Liver (tissue), 3 donors: ENCODE data around the gene ZSWIM1.

Source experiments
- EGR1 ChIP-seq, 2 donors: IDR thresholded peaks; 2 replicates each; pipeline ENCODE4 v1.6.1; 2016 to 2018; ENCODE audit warnings: antibody characterized with exemption in 2 of 2, low read depth in 2 of 2
- GABPA ChIP-seq, 2 donors: IDR thresholded peaks in 1 of 2; conservative IDR thresholded peaks in 1 of 2; 2 replicates each; pipeline ENCODE4 v1.6.1; 2016; ENCODE audit warnings: antibody characterized with exemption in 2 of 2, mild to moderate bottlenecking in 1 of 2, moderate library complexity in 1 of 2
- RAD21 ChIP-seq, 2 donors: IDR thresholded peaks; 2 replicates each; pipeline ENCODE4 v1.6.1; 2016; ENCODE audit warnings: antibody characterized with exemption in 2 of 2, mild to moderate bottlenecking in 2 of 2
- SP1 ChIP-seq: IDR thresholded peaks from 2 replicates; pipeline ENCODE4 v1.6.1; 2018; ENCODE audit warnings: antibody characterized with exemption, mild to moderate bottlenecking
- TF ChIP-seq, protein P1 (sequence below): fragments of 150-350 bp; IDR thresholded peaks from 2 replicates; pipeline ENCODE4 v1.5.1; 2017; ENCODE audit warnings: improper control_type of control experiment, low read depth, low read length; ENCODE audit not compliant: missing input control
- donor health status: healthy.
- donor health status: healthy.

DNA sequence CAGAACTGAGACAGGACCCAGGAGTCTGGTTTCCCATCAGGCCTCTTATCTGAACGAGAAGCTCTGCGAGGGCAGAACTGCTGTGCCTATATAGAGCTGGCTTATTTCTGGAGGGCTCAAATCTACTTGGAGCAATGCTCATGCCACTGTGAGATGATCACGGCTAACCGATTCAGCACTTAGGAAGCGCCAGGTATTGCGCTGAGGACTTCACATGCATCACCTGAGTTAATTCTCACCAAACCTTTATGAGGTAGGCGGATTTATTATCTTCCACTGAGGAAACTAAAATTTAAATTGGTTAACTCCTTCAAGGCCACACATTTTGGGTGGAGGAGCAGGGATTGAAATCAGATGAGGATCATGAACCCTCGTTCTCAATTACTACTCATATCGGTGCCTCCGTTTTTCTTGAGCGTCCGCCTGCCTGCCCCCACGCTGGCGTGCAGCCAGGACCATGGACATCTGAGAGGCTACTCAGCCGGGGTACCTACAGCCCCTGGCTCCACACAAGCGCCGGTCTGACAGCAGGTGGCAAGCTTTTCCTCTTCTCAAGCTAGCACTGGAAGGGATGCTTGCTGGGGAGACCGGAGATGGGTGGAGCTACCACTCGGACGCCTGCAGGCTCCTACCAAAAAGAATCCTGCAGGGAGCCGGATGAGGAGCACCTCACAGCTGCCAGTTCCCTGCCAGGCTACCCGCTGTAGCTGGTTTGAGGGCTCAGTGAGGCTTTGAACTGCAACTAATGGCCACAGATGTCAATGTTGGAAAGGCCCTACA, 52.4 kb downstream of the ZSWIM1 start:
- TF ChIP-seq, protein P1, sequence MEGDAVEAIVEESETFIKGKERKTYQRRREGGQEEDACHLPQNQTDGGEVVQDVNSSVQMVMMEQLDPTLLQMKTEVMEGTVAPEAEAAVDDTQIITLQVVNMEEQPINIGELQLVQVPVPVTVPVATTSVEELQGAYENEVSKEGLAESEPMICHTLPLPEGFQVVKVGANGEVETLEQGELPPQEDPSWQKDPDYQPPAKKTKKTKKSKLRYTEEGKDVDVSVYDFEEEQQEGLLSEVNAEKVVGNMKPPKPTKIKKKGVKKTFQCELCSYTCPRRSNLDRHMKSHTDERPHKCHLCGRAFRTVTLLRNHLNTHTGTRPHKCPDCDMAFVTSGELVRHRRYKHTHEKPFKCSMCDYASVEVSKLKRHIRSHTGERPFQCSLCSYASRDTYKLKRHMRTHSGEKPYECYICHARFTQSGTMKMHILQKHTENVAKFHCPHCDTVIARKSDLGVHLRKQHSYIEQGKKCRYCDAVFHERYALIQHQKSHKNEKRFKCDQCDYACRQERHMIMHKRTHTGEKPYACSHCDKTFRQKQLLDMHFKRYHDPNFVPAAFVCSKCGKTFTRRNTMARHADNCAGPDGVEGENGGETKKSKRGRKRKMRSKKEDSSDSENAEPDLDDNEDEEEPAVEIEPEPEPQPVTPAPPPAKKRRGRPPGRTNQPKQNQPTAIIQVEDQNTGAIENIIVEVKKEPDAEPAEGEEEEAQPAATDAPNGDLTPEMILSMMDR = peak; percentile 25
- TF ChIP-seq EGR1 (IDR thresholded peaks at IDR 0.05; ENCODE audit: low read depth in 2 of 2) (no peak), RAD21 (IDR thresholded peaks at IDR 0.05) (peak; percentile 66 to 72), GABPA (IDR thresholded peaks at IDR 0.05 in 1 of 2, conservative IDR thresholded peaks at IDR 0.05 in 1 of 2) (no peak), SP1 (no peak)
